Measurements from ENCODE around the gene EYS.

Gene EYS

GRCh38 chr6:65700561-65700960, 6.5 kb downstream of the EYS start:
- Histone ChIP-seq H3K36me3 (ENCODE audit: control insufficient read depth in 2 of 2, insufficient read depth in 2 of 2, low read length in 2 of 2) (no peaks in the 10 kb centered on the region), H3K9ac (ENCODE audit: low read depth in 1 of 2, low read length in 2 of 2) (no peak overlapping the region), H3K4me3 (ENCODE audit: low read length in 2 of 2) (no peak overlapping the region), H3K4me1 (ENCODE audit: control insufficient read depth in 2 of 2, insufficient read depth in 2 of 2, low read length in 2 of 2) (no peaks in the 10 kb centered on the region), H3K9me3 (ENCODE audit: control insufficient read depth in 2 of 2, low read length in 2 of 2) (no peaks in the 10 kb centered on the region), H3K27me3 (ENCODE audit: control insufficient read depth in 2 of 2, insufficient read depth in 2 of 2, low read length in 2 of 2) (no peaks in the 10 kb centered on the region), H3K27ac (ENCODE audit: low read depth in 2 of 2, low read length in 2 of 2) (no peak overlapping the region)

- no peak overlapping the region for H3K9ac ChIP-seq (ENCODE audit: low read depth in 1 of 2, low read length in 2 of 2)
- H3K4me1 ChIP-seq (ENCODE audit: control insufficient read depth in 2 of 2, insufficient read depth in 2 of 2, low read length in 2 of 2) = no peaks in the 10 kb centered on the region
- no peak overlapping the region for H3K4me3 ChIP-seq (ENCODE audit: low read length in 2 of 2)
- no peaks in the 10 kb centered on the region for H3K36me3 ChIP-seq (ENCODE audit: control insufficient read depth in 2 of 2, insufficient read depth in 2 of 2, low read length in 2 of 2)
- H3K27me3 ChIP-seq (ENCODE audit: control insufficient read depth in 2 of 2, insufficient read depth in 2 of 2, low read length in 2 of 2) = no peaks in the 10 kb centered on the region
- H3K9me3 ChIP-seq (ENCODE audit: control insufficient read depth in 2 of 2, low read length in 2 of 2) = no peaks in the 10 kb centered on the region
- H3K27ac ChIP-seq (ENCODE audit: low read depth in 2 of 2, low read length in 2 of 2) = no peak overlapping the region
These were observed 14.9 kb downstream of the EYS start for GRCh38 chr6:65692109-65692508.

GRCh38 chr6:65680232-65680631, 26.8 kb downstream of the EYS start:
- H3K36me3 ChIP-seq (ENCODE audit: control insufficient read depth in 2 of 2, insufficient read depth in 2 of 2, low read length in 2 of 2) = no peaks in the 10 kb centered on the region
- H3K9ac ChIP-seq (ENCODE audit: low read depth in 1 of 2, low read length in 2 of 2) = no peak overlapping the region
- no peak overlapping the region for H3K4me3 ChIP-seq (ENCODE audit: low read length in 2 of 2)

GRCh38 chr6:65671922-65672321, 35.1 kb downstream of the EYS start:
- H3K36me3 ChIP-seq (ENCODE audit: control insufficient read depth in 2 of 2, insufficient read depth in 2 of 2, low read length in 2 of 2) = no peaks in the 10 kb centered on the region
- peaks cover 0 to 2% of the 10 kb centered on the region in 2 donors for H3K4me1 ChIP-seq (ENCODE audit: control insufficient read depth in 2 of 2, insufficient read depth in 2 of 2, low read length in 2 of 2)
- H3K27ac ChIP-seq (ENCODE audit: low read depth in 2 of 2, low read length in 2 of 2) = no peak overlapping the region
- no peak overlapping the region for H3K4me3 ChIP-seq (ENCODE audit: low read length in 2 of 2)
- no peak overlapping the region for H3K9ac ChIP-seq (ENCODE audit: low read depth in 1 of 2, low read length in 2 of 2)
- peaks cover 0 to 3% of the 10 kb centered on the region in 2 donors for H3K9me3 ChIP-seq (ENCODE audit: control insufficient read depth in 2 of 2, low read length in 2 of 2)
- no peaks in the 10 kb centered on the region for H3K27me3 ChIP-seq (ENCODE audit: control insufficient read depth in 2 of 2, insufficient read depth in 2 of 2, low read length in 2 of 2)

More at GRCh38 chr6:65680232-65680631, 26.8 kb downstream of the EYS start:
- no peaks in the 10 kb centered on the region for H3K27me3 ChIP-seq (ENCODE audit: control insufficient read depth in 2 of 2, insufficient read depth in 2 of 2, low read length in 2 of 2)
- no peak overlapping the region for H3K27ac ChIP-seq (ENCODE audit: low read depth in 2 of 2, low read length in 2 of 2)
- no peaks in the 10 kb centered on the region for H3K4me1 ChIP-seq (ENCODE audit: control insufficient read depth in 2 of 2, insufficient read depth in 2 of 2, low read length in 2 of 2)
- no peaks in the 10 kb centered on the region for H3K9me3 ChIP-seq (ENCODE audit: control insufficient read depth in 2 of 2, low read length in 2 of 2)

GRCh38 chr6:65667916-65668656, 38.9 kb downstream of the EYS start:
- H3K4me3 ChIP-seq (ENCODE audit: low read length in 2 of 2) = no peak overlapping the region
- no peaks in the 10 kb centered on the region for H3K36me3 ChIP-seq (ENCODE audit: control insufficient read depth in 2 of 2, insufficient read depth in 2 of 2, low read length in 2 of 2)
- peaks cover 0 to 2% of the 10 kb centered on the region in 2 donors for H3K4me1 ChIP-seq (ENCODE audit: control insufficient read depth in 2 of 2, insufficient read depth in 2 of 2, low read length in 2 of 2)
- H3K27me3 ChIP-seq (ENCODE audit: control insufficient read depth in 2 of 2, insufficient read depth in 2 of 2, low read length in 2 of 2) = no peaks in the 10 kb centered on the region
- H3K9ac ChIP-seq (ENCODE audit: low read depth in 1 of 2, low read length in 2 of 2) = no peak overlapping the region
- H3K9me3 ChIP-seq (ENCODE audit: control insufficient read depth in 2 of 2, low read length in 2 of 2) = no peaks in the 10 kb centered on the region
- no peak overlapping the region for H3K27ac ChIP-seq (ENCODE audit: low read depth in 2 of 2, low read length in 2 of 2)

- Histone ChIP-seq H3K27me3 (ENCODE audit: control insufficient read depth in 2 of 2, insufficient read depth in 2 of 2, low read length in 2 of 2) (no peaks in the 10 kb centered on the region), H3K9me3 (ENCODE audit: control insufficient read depth in 2 of 2, low read length in 2 of 2) (no peaks in the 10 kb centered on the region), H3K9ac (ENCODE audit: low read depth in 1 of 2, low read length in 2 of 2) (no peak overlapping the region), H3K4me1 (ENCODE audit: control insufficient read depth in 2 of 2, insufficient read depth in 2 of 2, low read length in 2 of 2) (no peaks in the 10 kb centered on the region), H3K4me3 (ENCODE audit: low read length in 2 of 2) (no peak overlapping the region), H3K27ac (ENCODE audit: low read depth in 2 of 2, low read length in 2 of 2) (no peak overlapping the region), H3K36me3 (ENCODE audit: control insufficient read depth in 2 of 2, insufficient read depth in 2 of 2, low read length in 2 of 2) (no peaks in the 10 kb centered on the region)
These were observed 56.9 kb downstream of the EYS start for GRCh38 chr6:65650086-65650485.

GRCh38 chr6:65649392-65649791, 57.6 kb downstream of the EYS start:
- Histone ChIP-seq H3K4me1 (ENCODE audit: control insufficient read depth in 2 of 2, insufficient read depth in 2 of 2, low read length in 2 of 2) (no peaks in the 10 kb centered on the region), H3K9ac (ENCODE audit: low read depth in 1 of 2, low read length in 2 of 2) (no peak overlapping the region), H3K9me3 (ENCODE audit: control insufficient read depth in 2 of 2, low read length in 2 of 2) (no peaks in the 10 kb centered on the region), H3K4me3 (ENCODE audit: low read length in 2 of 2) (no peak overlapping the region), H3K27me3 (ENCODE audit: control insufficient read depth in 2 of 2, insufficient read depth in 2 of 2, low read length in 2 of 2) (no peaks in the 10 kb centered on the region), H3K27ac (ENCODE audit: low read depth in 2 of 2, low read length in 2 of 2) (no peak overlapping the region), H3K36me3 (ENCODE audit: control insufficient read depth in 2 of 2, insufficient read depth in 2 of 2, low read length in 2 of 2) (no peaks in the 10 kb centered on the region)

GRCh38 chr6:65646544-65646943, 60.5 kb downstream of the EYS start:
- Histone ChIP-seq H3K4me1 (ENCODE audit: control insufficient read depth in 2 of 2, insufficient read depth in 2 of 2, low read length in 2 of 2) (no peaks in the 10 kb centered on the region), H3K27me3 (ENCODE audit: control insufficient read depth in 2 of 2, insufficient read depth in 2 of 2, low read length in 2 of 2) (no peaks in the 10 kb centered on the region), H3K9ac (ENCODE audit: low read depth in 1 of 2, low read length in 2 of 2) (no peak overlapping the region), H3K36me3 (ENCODE audit: control insufficient read depth in 2 of 2, insufficient read depth in 2 of 2, low read length in 2 of 2) (no peaks in the 10 kb centered on the region), H3K4me3 (ENCODE audit: low read length in 2 of 2) (no peak overlapping the region), H3K9me3 (ENCODE audit: control insufficient read depth in 2 of 2, low read length in 2 of 2) (no peaks in the 10 kb centered on the region), H3K27ac (ENCODE audit: low read depth in 2 of 2, low read length in 2 of 2) (no peak overlapping the region)

GRCh38 chr6:65642776-65643175, 64.2 kb downstream of the EYS start:
- Histone ChIP-seq H3K9ac (ENCODE audit: low read depth in 1 of 2, low read length in 2 of 2) (no peak overlapping the region), H3K27me3 (ENCODE audit: control insufficient read depth in 2 of 2, insufficient read depth in 2 of 2, low read length in 2 of 2) (no peaks in the 10 kb centered on the region), H3K36me3 (ENCODE audit: control insufficient read depth in 2 of 2, insufficient read depth in 2 of 2, low read length in 2 of 2) (no peaks in the 10 kb centered on the region), H3K9me3 (ENCODE audit: control insufficient read depth in 2 of 2, low read length in 2 of 2) (no peaks in the 10 kb centered on the region), H3K4me3 (ENCODE audit: low read length in 2 of 2) (no peak overlapping the region), H3K4me1 (ENCODE audit: control insufficient read depth in 2 of 2, insufficient read depth in 2 of 2, low read length in 2 of 2) (no peaks in the 10 kb centered on the region), H3K27ac (ENCODE audit: low read depth in 2 of 2, low read length in 2 of 2) (no peak overlapping the region)

- no peaks in the 10 kb centered on the region for H3K9me3 ChIP-seq (ENCODE audit: control insufficient read depth in 2 of 2, low read length in 2 of 2)
- no peaks in the 10 kb centered on the region for H3K27me3 ChIP-seq (ENCODE audit: control insufficient read depth in 2 of 2, insufficient read depth in 2 of 2, low read length in 2 of 2)
- H3K27ac ChIP-seq (ENCODE audit: low read depth in 2 of 2, low read length in 2 of 2) = no peak overlapping the region
- H3K4me1 ChIP-seq (ENCODE audit: control insufficient read depth in 2 of 2, insufficient read depth in 2 of 2, low read length in 2 of 2) = no peaks in the 10 kb centered on the region
- no peaks in the 10 kb centered on the region for H3K36me3 ChIP-seq (ENCODE audit: control insufficient read depth in 2 of 2, insufficient read depth in 2 of 2, low read length in 2 of 2)
- H3K9ac ChIP-seq (ENCODE audit: low read depth in 1 of 2, low read length in 2 of 2) = no peak overlapping the region
- no peak overlapping the region for H3K4me3 ChIP-seq (ENCODE audit: low read length in 2 of 2)
These were observed 68.8 kb downstream of the EYS start for GRCh38 chr6:65638047-65638831.
